GM19438 (cell line): Measurements from ENCODE around the gene GPR155.
"Not testable (repeated sequence)": the region's sequence is repeated elsewhere in the genome, so short reads cannot be mapped to it uniquely, and the experiment has no call there.

Experiments used
- ATAC-seq: cut with Tn5 transposase; IDR thresholded peaks from one replicate; pipeline ENCODE4 v1.9.1; 2021; ENCODE audit warnings: low read depth; ENCODE audit not compliant: unreplicated experiment

GPR155 gene

DNA sequence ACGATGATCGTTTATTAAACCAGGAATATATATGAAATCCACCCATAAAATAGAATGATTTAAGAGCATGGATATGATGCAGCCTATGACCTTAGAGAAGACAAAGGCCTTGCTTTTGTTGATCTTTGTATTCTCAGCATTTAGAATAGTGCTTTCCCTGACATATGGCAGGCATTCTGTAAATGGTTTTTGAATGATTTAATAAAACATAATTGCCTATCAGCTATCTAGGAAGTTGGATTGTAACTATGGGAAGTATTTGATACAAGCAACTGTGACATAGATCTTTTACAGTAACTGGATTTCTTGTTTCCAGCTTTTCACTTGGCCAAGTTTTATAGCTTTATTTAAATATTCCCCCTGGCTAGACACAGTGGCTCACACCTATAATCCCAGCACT lies 5.1 kb upstream of the GPR155 start:
- ATAC-seq: no peak

DNA sequence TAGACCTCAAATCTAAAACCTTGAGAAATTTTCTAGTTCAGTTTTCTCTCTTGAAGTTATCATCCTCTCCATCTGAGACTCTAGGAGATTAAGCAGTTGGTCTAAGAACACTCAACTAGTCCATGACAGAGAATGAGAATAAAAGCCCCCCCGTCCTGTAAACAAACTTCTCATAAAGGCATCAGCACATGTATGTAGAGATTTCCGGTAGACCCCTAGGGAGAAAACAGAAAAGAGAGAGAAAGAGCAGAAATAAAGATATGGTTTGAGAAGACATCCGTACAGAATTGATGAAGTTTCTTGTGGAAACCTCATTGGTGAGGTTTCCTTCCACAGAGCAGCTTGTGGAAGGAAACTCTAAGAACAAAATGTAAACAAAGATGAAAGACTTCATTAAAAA lies 3.2 kb upstream of the GPR155 start:
- ATAC-seq: no peak

DNA sequence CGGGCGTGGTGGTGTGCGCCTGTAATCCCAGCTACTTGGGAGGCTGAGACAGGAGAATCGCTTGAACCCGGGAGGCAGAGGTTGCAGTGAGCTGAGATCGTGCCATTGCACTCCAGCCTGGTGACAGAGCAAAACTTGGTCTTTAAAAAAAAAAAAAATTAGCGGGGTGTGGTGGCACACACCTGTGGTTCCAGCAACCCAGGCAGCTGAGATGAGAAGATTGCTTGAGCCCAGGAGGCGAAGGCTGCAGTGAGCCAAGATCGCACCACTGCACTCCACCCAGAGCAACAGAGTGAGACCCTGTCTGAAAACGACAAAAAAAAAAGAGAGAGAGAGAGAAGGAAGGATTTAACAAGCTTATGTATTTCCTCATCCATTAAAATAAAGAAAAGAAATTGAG lies 2.7 kb upstream of the GPR155 start:
- not testable (repeated sequence) for ATAC-seq

DNA sequence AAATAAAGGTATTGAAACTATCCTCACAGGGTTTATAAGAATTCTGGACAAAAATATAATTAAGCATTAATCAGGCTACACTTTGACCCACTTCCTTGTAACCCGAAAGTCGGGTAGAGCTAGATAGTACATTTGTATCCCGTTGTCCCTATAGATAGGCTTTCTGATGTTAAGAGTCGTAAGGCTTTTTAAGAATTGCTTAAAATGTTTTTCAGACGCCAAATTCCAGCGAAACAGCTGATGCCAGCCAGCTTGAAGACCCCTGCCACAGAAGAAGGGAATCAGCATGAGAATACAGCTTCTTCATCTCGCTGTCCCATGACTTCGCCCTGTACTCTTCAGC lies 962 bp upstream of the GPR155 start:
- no peak for ATAC-seq

DNA sequence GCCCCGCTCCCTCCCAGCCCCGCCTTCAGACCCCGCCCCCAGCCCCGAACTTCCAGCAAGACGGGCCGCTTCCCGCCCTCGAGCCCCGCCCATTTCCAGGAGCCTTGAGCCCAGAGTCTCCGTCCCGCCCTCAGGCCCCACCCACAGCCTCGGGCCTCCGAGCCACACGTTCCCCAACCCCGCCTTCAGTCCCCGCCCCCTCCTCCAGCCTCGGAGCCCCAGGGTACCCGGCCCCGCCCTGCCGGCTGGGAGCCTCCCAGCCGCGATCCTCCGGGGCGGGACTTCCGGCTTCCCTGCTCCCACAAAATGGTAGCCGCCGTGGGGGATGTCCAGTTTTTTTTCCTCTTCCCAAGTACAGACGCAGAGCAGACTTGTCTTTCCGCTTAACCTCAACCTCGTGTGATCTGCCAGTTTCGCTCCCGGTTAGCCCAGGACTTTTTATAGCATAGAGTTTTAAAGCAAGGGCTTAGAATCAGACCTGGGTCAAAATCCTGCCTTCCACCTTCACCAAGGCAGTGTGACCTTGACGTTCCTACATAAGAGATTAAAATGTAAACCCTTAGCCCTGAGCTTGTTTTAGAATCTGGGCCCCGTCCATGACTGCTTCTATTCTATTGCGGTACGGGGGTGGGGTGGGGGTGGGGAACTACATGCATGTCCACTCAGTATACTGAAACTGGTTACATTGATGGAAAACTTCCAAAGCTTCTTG lies 435 bp upstream of the GPR155 start:
- ATAC-seq: peak; percentile 73

DNA sequence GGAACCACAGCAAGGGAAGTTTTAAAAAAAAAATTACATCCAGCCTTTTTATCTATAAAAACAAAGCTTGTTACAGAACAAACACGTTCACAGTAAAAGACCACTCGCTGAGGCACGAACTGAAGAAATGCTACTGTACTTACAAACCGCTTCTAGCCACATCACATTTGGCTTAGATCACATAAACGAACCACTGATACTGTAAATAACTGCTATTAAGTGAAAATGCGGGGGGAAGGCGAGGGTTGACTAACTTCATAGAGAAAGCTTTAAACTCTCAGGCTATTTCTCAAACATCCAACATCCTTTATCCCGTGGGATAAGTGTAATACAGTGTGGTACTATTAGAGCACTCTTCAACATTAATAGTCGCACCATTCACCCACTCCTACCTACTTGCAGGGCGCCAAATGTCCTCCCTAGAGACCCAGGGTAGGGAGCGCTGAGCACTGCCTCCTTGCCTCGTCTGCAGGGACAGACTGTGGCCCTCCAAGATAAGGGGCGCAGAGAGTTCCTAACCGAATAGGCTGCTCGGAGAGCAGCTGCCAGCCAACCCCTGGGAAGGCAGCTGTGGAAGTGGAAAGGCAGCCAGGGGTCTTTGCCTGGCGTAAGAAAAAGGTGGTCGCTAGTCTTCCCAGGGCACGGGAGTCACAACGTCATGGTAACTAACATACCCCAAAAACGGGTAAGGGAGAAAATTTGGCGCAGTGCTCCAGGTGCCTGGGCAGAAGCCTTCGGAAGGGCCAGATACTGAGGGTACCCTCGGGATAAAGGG lies 854 bp downstream of the GPR155 start:
- ATAC-seq: peak; percentile 51

DNA sequence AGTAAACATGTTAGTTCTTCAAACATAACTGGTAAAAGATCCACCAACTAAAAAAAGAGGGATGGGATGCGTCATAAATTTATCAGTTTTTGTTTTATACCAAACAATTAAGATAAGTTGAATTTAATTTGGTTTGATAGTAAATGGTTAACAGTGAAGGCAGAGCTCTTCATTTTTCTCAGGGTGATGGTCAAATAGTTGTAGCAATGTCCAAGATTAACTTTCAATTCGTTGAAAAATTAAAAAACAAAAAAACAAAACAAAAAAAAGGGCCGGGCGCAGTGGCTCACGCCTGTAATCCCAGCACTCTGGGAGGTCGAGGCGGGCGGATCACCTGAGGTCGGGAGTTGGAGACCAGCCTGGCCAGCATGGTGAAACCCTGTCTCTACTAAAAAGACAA lies 1.8 kb downstream of the GPR155 start:
- ATAC-seq: not testable (repeated sequence)

DNA sequence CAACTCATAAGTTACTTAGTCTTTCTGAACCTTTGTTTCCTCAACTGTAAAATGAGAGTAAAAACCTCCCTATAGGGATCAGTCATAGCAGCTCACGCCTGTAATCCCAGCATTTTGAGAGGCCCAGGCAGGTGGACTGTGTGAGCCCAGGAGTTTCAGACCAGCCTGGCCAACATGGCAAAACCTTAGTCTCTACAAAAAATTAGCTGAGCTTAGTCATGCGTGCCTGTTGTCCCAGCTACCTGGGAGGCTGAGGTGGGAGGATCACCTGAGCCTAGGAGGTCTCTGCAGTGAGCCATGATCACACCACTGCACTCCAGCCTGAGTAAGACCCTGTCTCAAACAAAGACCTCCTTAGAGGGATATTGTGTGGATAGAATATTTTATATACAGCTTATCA lies 2.3 kb downstream of the GPR155 start:
- ATAC-seq: no peak

DNA sequence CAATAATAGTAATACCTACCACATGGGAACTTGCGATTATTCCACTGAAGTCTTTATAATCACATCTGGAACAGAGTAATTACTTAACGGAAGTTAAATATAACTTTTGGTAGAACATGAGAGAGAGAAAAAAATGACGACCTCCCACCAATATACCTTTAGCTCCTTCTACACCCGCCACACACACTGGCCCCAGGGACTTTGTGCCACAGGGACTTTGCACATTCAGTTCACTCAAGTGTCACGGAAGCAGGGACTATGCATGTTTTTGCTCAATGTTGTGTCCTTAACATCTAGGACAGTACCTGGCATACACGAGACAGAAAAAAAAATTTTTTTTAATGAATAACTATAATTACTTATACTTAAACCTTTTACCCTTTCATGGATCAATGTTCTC lies 4.0 kb downstream of the GPR155 start:
- ATAC-seq: no peak

DNA sequence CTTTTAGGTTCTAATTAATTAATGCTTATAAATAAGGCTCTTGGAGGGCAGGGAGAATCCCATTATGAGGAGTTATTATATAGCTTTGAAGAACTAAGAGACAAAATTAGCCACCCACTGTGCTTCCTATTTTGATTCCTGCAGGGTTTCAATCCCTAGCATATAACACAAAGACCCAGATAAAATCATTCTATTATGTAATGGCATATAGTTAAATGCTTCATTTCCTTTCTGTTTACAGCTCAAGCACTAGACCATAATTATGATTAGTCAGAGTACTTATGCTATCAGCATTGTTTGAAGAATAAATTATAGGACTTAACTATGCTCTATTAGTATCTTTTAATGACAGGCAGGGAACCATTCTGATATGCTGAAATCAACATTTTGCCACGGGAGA lies 9.1 kb downstream of the GPR155 start:
- no peak for ATAC-seq

DNA sequence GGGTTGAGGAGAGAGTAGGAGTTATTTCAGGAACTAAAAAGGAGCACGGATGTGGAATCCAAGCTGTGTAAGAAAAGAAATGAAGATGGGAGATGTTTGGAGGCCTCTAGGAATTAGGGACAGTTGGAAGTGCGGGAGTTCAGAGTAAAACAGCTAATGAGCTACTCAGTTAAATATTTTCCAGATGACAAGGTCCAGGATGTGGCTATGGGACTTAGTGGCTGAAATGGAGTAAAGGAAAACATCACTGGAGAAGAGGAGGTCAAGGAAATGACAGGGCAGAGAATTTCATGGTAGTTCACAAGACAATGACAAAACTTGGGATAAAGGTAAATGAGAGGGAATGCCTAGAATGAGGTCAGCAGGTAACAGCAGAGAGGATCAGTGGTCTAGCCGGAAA lies 13.0 kb downstream of the GPR155 start:
- ATAC-seq: no peak

DNA sequence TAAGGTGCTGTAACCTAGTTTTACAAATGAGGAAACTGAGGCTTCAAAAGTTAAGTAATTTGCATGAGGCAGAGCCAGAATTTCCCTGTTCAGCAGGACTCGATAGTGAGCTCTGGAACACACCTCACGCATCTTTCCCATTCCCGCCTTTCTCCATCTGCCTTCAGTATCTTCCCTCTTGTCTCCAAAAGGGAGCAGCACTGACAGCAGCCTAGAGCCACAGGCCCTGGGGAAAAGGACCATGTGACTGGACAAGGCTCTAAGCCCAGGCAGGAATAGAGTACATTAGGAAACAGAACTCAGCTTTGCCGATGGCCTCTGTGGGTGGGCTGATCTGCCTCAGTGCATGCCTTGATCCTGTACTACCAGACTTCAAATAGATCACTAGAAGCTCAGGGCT lies 21.5 kb downstream of the GPR155 start:
- ATAC-seq: no peak

DNA sequence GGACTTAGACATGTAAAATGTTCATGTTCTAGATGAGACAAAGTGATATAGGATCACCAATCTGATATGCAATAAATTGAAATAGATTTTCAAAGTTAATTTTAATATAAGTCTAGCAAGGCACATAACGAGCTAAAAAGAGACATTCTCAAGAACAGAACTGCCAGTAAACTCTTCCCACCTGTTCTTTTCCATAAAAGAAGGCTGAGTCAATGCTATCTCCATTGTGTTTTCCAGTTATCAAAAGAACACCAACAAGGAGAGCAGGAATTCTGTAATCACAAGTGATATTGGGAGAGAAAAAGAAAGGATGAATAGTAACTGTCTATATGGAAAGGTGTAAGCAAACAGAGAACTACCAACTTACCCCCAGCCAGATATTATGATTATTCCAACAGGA lies 25.6 kb downstream of the GPR155 start:
- ATAC-seq: no peak

DNA sequence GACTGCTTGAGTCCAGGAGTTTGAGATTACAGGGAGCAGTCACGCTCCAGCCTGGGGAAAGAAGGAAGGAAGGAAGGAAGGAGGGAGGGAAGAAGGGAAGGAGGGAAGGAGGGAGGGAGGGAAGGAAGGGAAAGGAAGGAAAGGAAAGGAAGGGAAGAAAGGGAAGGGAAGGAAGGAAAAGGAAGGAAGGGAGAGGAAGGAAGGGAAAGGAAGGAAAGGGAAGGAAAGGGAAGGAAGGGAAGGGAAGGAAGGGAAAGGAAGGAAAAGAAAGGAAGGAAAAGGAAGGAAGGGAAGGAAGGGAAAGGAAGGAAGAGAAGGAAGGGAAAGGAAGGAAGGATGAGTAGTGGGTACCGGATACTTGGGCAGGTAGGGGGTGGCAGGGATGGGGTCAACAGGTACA lies 32.3 kb downstream of the GPR155 start:
- no peak for ATAC-seq

DNA sequence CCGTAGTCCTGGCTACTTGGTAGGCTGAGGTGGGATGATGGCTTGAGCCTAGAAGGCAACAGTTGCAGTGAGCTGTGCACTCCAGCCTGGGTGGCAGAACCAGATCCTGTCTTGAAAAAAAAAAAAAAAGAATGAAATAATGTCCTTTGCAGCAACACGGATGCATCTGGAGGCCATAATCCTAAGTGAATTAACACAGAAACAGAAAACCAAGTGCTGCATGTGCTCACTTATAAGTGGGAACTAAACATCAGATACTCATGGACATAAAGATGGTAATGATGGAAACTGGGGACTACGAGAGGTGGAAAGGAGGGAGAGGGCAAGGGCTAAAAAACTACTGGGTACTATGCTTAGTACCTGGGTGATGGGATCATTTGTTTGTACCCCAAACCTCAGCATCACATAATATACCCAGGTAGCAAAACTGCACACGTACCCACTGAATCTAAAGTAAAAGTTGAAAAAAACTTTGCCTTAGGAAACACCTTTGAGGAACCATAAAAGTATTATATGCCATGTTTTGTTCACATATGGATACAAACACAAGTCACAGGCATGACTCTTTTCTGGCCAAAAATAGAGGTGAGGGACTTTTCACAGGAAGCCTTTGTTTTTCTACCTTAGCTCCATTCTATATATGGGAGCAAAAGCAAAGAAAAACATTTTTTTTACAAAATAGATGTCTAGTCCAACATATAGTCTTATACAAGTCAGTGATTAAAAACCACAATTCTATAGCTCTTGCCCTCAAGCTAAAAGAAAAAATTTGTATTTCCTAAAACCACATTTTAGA lies 36.6 kb downstream of the GPR155 start:
- no peak for ATAC-seq

DNA sequence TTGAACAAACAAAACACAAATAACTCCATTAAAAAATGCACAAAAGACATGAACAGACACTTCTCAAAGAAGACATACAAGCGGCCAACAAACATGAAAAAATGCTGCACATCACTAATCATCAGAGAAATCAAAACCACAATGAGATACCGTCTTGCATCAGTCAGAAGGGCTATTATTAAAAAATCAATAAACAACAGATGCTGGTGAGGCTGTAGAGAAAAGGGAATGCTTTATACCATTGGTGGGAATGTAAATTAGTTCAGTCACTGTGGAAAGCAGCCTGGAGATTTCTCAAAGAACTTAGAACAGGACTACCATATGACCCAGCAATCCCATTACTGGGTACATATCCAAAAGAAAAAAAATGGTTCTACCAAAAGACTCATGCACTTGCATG lies 37.8 kb downstream of the GPR155 start:
- no peak for ATAC-seq

DNA sequence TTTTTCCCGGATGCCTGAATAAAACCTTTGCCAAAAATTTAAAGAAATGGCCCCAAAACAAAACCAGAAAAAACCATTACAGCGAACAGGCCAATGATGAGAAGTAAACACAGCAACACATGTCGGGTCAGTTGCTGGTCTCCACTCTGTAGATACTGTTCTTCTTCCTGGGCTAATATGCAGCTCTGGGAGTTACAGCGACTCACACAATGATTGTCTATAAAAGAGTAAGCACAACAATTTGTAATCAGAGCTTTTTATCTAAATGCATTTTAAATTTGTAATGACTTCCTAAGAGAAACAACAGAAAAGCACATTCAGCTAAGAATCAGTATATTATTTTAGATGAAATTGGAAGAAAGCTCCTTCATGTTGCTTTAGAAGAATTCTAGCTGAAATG lies 40.3 kb downstream of the GPR155 start:
- ATAC-seq: no peak

DNA sequence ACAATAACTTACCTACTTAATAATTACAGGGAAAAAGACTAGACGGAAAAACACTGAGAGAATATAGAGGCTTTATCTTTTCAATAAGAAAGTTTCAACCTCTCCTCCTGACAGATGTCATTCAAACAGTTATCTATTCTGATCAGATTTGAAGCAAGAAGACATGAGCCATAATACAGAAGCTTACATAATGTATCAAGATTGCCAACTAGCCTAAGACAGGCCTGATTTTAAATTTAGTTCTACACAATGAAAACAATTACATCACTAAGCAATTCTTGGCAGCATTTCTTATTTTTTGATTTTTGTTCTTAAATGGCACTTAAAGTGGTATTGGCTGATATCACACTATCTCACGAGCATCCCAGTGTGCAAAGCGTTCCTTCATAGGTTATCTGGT lies 41.6 kb downstream of the GPR155 start:
- no peak for ATAC-seq

DNA sequence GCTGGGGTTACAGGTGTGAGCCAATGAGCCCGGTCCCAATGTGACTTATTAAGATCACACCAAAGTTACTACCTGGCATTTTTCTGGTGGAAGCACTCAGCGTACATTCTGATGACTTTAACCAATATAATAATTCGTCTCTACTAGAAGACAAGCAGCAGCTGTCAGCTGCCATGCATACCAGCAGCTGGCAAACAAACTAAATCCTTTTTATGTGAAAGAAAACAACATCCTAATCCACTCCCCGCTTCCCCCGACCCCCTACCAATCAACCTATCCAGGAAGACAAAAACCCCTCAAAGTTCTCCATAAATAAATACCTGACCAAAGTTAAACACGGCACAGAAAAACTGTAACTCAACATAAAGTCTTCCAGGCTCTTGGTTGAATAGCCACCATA lies 42.1 kb downstream of the GPR155 start:
- no peak for ATAC-seq

DNA sequence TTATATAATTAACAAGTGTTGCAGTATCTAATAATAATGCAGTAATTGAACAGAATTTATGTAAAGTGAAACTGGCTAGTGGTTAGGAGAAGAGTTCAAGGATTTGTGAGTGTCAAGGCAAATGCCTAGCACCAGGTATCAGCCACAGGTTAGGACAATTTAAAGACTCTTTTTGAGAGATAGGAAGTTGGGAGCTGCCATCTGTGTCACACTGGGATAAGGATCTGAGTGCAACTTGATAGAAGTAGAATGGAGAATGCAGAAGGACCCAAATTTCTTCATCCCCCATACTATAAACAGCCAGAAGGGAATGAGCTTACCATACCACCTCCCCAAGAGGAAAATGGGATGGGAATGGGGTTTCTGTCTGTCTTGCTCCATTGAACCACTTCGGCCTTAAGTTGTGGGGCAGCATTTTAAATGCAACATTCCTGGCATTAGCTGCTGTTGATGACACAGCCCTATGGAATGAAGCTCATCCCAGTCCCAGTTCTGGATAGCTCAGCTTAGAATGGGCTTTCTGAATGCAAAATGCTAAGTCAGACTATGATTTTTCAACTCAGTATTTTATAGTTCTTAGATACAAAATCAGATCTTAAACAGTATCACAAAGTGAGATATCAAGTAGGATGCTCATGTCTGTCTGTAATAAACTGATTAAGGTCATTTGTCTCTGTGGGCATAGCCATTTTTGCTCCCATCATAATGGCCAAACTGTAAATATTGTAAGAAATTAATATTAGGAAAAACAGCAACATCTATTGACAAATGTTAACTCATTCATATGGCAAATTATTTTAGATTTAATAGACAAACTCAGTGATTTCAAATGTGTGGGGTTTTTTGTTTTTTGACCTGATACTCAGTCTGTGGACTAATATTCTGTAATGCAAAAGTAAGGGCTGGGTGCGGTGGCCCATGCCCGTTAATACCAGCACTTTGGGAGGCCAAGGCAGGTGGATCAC lies 44.0 kb downstream of the GPR155 start:
- ATAC-seq: no peak

DNA sequence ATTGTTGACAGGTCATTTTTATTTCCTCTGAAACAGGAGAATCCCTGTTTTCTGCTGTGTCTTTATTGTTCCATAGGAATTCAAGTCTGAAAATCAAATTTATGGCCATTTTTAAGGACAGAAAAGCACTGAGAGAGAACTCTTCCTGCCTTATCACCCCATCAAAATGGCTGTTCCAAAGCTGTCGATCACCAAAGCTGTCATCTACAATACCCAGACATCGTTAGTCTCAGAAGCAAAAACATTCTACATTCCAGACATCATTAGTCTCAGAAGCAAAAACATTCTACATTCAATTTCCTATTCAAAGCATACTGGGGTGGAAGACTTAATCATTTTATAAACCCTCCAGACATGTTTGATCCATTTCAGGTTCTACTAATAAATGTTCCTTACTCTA lies 46.9 kb downstream of the GPR155 start:
- ATAC-seq: no peak
